HUES6 (cell line): ENCODE results near the gene HOTAIR.

Experiments
- H3K27ac ChIP-seq: 2 replicates; pipeline ENCODE4 v1.7.0; 2013; ENCODE audit warnings: low read depth, mild to moderate bottlenecking, low read length, inconsistent platforms
- H3K27me3 ChIP-seq: 2 replicates; pipeline ENCODE4 v1.6.1; 2013; ENCODE audit warnings: low read length; ENCODE audit not compliant: control insufficient read depth, insufficient read depth
- H3K36me3 ChIP-seq: 2 replicates; pipeline ENCODE4 v1.6.1; 2013; ENCODE audit warnings: low read length; ENCODE audit not compliant: control insufficient read depth, insufficient read depth
- H3K4me1 ChIP-seq: 2 replicates; pipeline ENCODE4 v1.6.1; 2013; ENCODE audit warnings: low read length; ENCODE audit not compliant: control insufficient read depth, insufficient read depth
- H3K4me3 ChIP-seq: 2 replicates; pipeline ENCODE4 v1.5.1; 2013; ENCODE audit warnings: low read depth, low read length
- H3K9ac ChIP-seq: one replicate; pipeline ENCODE4 v1.6.1; 2013; ENCODE audit warnings: mild to moderate bottlenecking, low read length
- H3K9me3 ChIP-seq: 2 replicates; pipeline ENCODE4 v1.6.1; 2013; ENCODE audit warnings: low read depth, low read length; ENCODE audit not compliant: control insufficient read depth, insufficient read depth

Gene HOTAIR

GRCh38 chr12:53960187-53961024 is 14.3 kb downstream of the HOTAIR start:
- Histone ChIP-seq H3K36me3 (no peaks in the 10 kb centered on the region), H3K9me3 (no peaks in the 10 kb centered on the region), H3K27ac (no peak overlapping the region), H3K4me1 (no peaks in the 10 kb centered on the region), H3K4me3 (no peak overlapping the region), H3K9ac (no peak overlapping the region), H3K27me3 (peaks cover 100% of the 10 kb centered on the region)

GRCh38 chr12:53959314-53959713 is 15.4 kb downstream of the HOTAIR start:
- Histone ChIP-seq H3K36me3 (no peaks in the 10 kb centered on the region), H3K4me3 (no peak overlapping the region), H3K9ac (no peak overlapping the region), H3K27ac (no peak overlapping the region), H3K9me3 (no peaks in the 10 kb centered on the region), H3K4me1 (no peaks in the 10 kb centered on the region), H3K27me3 (peaks cover 100% of the 10 kb centered on the region)

- H3K4me1 ChIP-seq = no peaks in the 10 kb centered on the region; the same call in 1 of the 2 replicates
- H3K9me3 ChIP-seq = no peaks in the 10 kb centered on the region
- H3K9ac ChIP-seq = no peak overlapping the region
- peaks cover 100% of the 10 kb centered on the region for H3K27me3 ChIP-seq
- no peak overlapping the region for H3K27ac ChIP-seq
- no peak overlapping the region for H3K4me3 ChIP-seq
- H3K36me3 ChIP-seq = no peaks in the 10 kb centered on the region
These were observed 16.6 kb downstream of the HOTAIR start for GRCh38 chr12:53958128-53958527.

DNA sequence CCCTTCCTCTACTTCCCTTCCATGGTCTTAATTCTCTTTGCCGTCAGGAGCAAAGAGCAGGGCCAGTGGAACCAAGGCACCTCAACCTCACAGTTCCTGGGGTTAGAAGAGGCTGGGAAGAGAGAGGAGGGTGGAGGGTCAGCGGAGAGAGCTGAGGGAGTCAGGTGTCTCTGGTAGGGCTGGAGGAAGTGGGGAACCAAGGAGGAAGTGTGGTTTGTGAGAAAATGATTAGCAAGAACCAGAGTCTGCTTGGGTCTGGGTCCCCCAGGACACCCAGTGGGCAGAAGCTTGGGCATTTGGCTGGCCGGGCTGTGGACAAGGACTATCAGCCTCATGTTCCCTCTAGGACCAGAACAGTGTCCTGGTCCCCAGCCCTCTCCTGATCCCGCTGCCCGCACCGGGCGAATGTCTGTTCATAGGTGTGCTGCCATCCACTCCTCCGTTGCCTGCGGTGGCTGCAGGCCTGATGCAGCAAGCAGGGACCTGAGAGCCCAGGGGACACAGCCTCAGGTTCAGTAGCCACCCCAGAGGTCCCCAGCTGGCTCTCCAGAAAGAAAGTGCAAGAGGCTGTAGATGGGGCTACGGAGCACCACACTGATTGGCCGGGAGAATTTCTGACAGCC is 17.7 kb downstream of the HOTAIR start:
- H3K4me3 ChIP-seq = no peak overlapping the region
- peaks cover 100% of the 10 kb centered on the region for H3K27me3 ChIP-seq
- H3K9me3 ChIP-seq = no peaks in the 10 kb centered on the region
- no peak overlapping the region for H3K9ac ChIP-seq
- no peaks in the 10 kb centered on the region for H3K36me3 ChIP-seq
- H3K27ac ChIP-seq = no peak overlapping the region
- no peaks in the 10 kb centered on the region; the same call in 1 of the 2 replicates for H3K4me1 ChIP-seq

- H3K9me3 ChIP-seq = no peaks in the 10 kb centered on the region
- H3K36me3 ChIP-seq = no peaks in the 10 kb centered on the region
- peaks cover 100% of the 10 kb centered on the region for H3K27me3 ChIP-seq
- no peak overlapping the region for H3K9ac ChIP-seq
- H3K4me1 ChIP-seq = no peaks in the 10 kb centered on the region; the same call in 1 of the 2 replicates
- no peak overlapping the region for H3K4me3 ChIP-seq
- no peak overlapping the region for H3K27ac ChIP-seq
These were observed 18.4 kb downstream of the HOTAIR start for GRCh38 chr12:53956251-53956887.

DNA sequence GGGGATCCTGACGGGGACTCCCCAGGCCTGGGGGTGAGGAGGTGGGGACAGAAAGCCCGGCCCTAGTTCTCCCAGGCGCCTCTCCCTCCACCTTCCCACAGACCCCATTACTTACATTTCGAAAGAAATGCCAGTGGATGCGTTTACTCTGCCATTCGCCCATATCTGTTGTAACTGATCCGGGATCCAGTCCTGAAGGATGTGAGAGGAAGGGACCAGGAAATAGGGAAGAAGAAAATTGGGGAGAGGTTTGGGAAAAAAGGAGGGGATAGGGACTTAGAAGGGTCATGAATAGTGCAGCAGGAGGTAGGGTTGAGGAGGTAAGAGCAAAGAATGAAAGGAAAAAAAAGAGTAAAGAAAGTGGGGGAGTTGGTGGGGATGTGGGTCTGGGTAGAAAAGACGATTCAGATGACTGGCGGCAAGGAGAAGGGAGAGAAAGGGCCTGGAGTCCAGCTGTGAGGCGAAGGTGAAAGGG is 18.9 kb downstream of the HOTAIR start:
- no peak overlapping the region for H3K27ac ChIP-seq
- no peak overlapping the region for H3K4me3 ChIP-seq
- peaks cover 100% of the 10 kb centered on the region for H3K27me3 ChIP-seq
- H3K9ac ChIP-seq = no peak overlapping the region
- H3K4me1 ChIP-seq = no peaks in the 10 kb centered on the region; the same call in 1 of the 2 replicates
- no peaks in the 10 kb centered on the region for H3K9me3 ChIP-seq
- no peaks in the 10 kb centered on the region for H3K36me3 ChIP-seq

GRCh38 chr12:53955036-53955775 is 19.5 kb downstream of the HOTAIR start:
- no peaks in the 10 kb centered on the region for H3K9me3 ChIP-seq
- no peaks in the 10 kb centered on the region for H3K36me3 ChIP-seq
- H3K27ac ChIP-seq = no peak overlapping the region
- H3K4me1 ChIP-seq = no peaks in the 10 kb centered on the region; the same call in 1 of the 2 replicates
- peaks cover 100% of the 10 kb centered on the region for H3K27me3 ChIP-seq
- no peak overlapping the region for H3K9ac ChIP-seq
- H3K4me3 ChIP-seq = peak overlapping the region; percentile 24; the same call in 1 of the 2 replicates

DNA sequence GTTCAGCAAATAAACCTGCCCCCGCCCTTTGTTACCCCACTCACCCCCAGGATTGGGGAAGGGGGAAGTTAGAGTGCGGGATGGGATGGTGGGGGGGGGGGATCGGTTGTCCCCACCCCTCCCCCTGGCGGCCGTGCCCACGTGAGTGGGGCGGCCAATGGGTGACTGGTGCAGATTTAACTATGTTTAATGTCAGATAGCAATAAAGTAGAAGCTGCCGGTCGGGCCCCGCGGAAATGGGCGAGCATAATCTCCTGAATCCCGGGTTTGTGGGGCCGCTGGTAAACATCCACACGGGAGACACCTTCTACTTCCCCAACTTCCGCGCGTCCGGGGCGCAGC is 20.1 kb downstream of the HOTAIR start, which contains the start of gene HOXC12:
Gene HOXC12, plus strand, starts transcription at position 210 of the 342 bp plus-strand sequence. Its CDS starts 27 bp downstream, at position 237.
- Histone ChIP-seq H3K9ac (no peak within 1 kb of the TSS), H3K4me1 (peaks cover 2% of the 10 kb centered on the region; the same call in 1 of the 2 replicates), H3K9me3 (no peaks in the 10 kb centered on the region), H3K4me3 (peak within 1 kb of the TSS; percentile 24; the same call in 1 of the 2 replicates), H3K36me3 (no peaks in the 10 kb centered on the region), H3K27ac (no peak within 1 kb of the TSS), H3K27me3 (peaks cover 100% of the 10 kb centered on the region)

DNA sequence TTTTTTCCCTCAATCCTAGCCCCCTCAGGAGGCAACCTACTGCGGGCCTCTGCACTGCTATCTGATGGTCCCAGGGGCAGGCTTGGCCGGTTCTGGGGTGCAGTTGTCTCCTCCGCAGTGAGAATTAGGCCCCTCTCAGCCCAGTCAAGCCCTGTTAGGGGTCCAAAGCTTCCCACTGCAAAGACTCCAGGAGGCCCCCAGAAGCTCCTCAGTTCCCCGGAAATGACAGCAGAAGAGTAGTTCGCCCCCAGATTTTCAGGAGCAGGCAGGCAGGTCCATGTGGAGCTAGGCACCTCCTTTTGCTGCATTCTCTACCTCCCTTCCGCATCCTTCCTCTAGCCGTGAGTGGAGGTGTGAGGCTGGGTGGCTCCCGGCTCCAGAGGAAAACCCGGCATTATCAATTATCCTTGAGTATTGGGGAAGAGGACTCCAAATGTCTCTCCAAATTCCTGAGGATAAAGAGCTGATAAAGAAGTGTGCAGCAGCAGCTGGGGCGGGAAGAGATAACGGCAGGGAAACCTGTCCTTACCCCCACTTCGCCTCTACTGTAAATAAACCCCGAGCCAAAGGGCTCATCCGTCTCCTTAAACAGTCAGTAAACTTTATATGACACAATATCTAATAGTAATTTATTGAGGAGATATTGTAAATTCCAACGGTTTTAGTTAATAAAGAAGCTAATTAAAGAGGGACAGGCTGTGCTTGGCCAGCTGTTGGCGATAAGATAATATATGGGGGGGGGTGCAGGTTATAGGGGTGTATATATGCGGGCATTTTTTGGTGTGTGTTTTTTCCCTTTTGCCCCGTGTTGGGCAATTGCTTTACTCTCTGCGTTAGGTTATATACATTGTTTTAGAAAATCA is 20.7 kb downstream of the HOTAIR start:
- no peak overlapping the region for H3K4me3 ChIP-seq
- no peaks in the 10 kb centered on the region for H3K36me3 ChIP-seq
- no peaks in the 10 kb centered on the region for H3K9me3 ChIP-seq
- peaks cover 3% of the 10 kb centered on the region; the same call in 1 of the 2 replicates for H3K4me1 ChIP-seq
- H3K27ac ChIP-seq = no peak overlapping the region
- no peak overlapping the region for H3K9ac ChIP-seq
- peaks cover 100% of the 10 kb centered on the region for H3K27me3 ChIP-seq
